ENCODE data around the gene AMPH. TPM values are rescaled to one million over a fixed set of nuclear protein-coding genes. Genes with fewer than 3 reads are reported as not detected.

AMPH gene
- total RNA-seq, 4 donors from 2014 or later: 2.3 to 14.7 (median 7.2) TPM

GRCh38 chr7:38629651-38630510, 1.3 kb downstream of the AMPH start:
- H3K4me3 ChIP-seq: peak overlapping the region in 1 of 2 donors; percentile 66
- no peak for TF ChIP-seq CTCF (IDR thresholded peaks at IDR 0.05)
- TF ChIP-seq EP300 (IDR thresholded peaks at IDR 0.05): no peak
- TF ChIP-seq POLR2A (IDR thresholded peaks at IDR 0.05): no peak
- no peak for TF ChIP-seq POLR2AphosphoS5 (IDR thresholded peaks at IDR 0.05)
- H3K27me3 ChIP-seq: peaks cover 29% of the 10 kb centered on the region
- H3K9me3 ChIP-seq: peaks cover 0 to 13% (median 0%) of the 10 kb centered on the region in 3 donors
- WGBS, 2 donors (ENCODE audit: low coverage in 1 of 2): 45 to 54% methylated on average over 9 to 10 of the region's 12 CpGs
- no peak for ATAC-seq
- no peaks in the 10 kb centered on the region for H3K36me3 ChIP-seq
- no peak overlapping the region for H3K27ac ChIP-seq
- H3K4me1 ChIP-seq: peaks cover 0 to 19% (median 0%) of the 10 kb centered on the region in 3 donors

GRCh38 chr7:38628630-38629385, 2.4 kb downstream of the AMPH start:
- no peak for TF ChIP-seq CTCF (IDR thresholded peaks at IDR 0.05)
- Histone ChIP-seq H3K4me3 (no peak overlapping the region), H3K27ac (no peak overlapping the region), H3K36me3 (no peaks in the 10 kb centered on the region), H3K27me3 (peaks cover 29% of the 10 kb centered on the region), H3K9me3 (peaks cover 0 to 15% (median 0%) of the 10 kb centered on the region in 3 donors), H3K4me1 (peaks cover 0 to 19% (median 0%) of the 10 kb centered on the region in 3 donors)
- 85 to 93% methylated on average over 4 to 5 of the region's 5 CpGs for WGBS, 2 donors (ENCODE audit: low coverage in 1 of 2)
- no peak for ATAC-seq

- no peak overlapping the region for H3K4me3 ChIP-seq
- no peak for ATAC-seq
- TF ChIP-seq CTCF (IDR thresholded peaks at IDR 0.05): no peak
- TF ChIP-seq POLR2A (IDR thresholded peaks at IDR 0.05): no peak
- H3K36me3 ChIP-seq: no peaks in the 10 kb centered on the region
- peaks cover 18% of the 10 kb centered on the region for H3K27me3 ChIP-seq
- H3K27ac ChIP-seq: no peak overlapping the region
- peaks cover 0 to 10% (median 0%) of the 10 kb centered on the region in 3 donors for H3K4me1 ChIP-seq
- H3K9me3 ChIP-seq: peaks cover 0 to 15% (median 0%) of the 10 kb centered on the region in 3 donors
These were observed 5.3 kb downstream of the AMPH start for GRCh38 chr7:38625866-38626265.

GRCh38 chr7:38615665-38616064, 15.5 kb downstream of the AMPH start:
- no peaks in the 10 kb centered on the region for H3K4me1 ChIP-seq
- no peaks in the 10 kb centered on the region for H3K36me3 ChIP-seq
- no peak overlapping the region for H3K27ac ChIP-seq
- ATAC-seq: no peak
- no peak overlapping the region for H3K4me3 ChIP-seq
- H3K27me3 ChIP-seq: no peaks in the 10 kb centered on the region
- H3K9me3 ChIP-seq: no peaks in the 10 kb centered on the region
- no CpG with 5 or more reads among the region's 2 CpGs for WGBS, 2 donors (ENCODE audit: low coverage in 1 of 2)
- TF ChIP-seq EP300 (IDR thresholded peaks at IDR 0.05) (no peak), POLR2AphosphoS5 (IDR thresholded peaks at IDR 0.05) (no peak), CTCF (IDR thresholded peaks at IDR 0.05) (no peak), POLR2A (IDR thresholded peaks at IDR 0.05) (no peak)

All from gastroesophageal sphincter (tissue), 4 donors.